ES-I3 (cell line): Measurements from ENCODE around the gene SLC22A23.

Experiments used
- H3K36me3 ChIP-seq: 2 replicates; pipeline ENCODE4 v1.6.1; 2013; ENCODE audit warnings: mild to moderate bottlenecking, low read length, control low read depth, moderate library complexity; ENCODE audit not compliant: insufficient read depth
- H3K4me1 ChIP-seq: 2 replicates; pipeline ENCODE4 v1.6.1; 2013; ENCODE audit warnings: mild to moderate bottlenecking, control low read depth, low read length; ENCODE audit not compliant: insufficient read depth
- H3K9ac ChIP-seq: 2 replicates; pipeline ENCODE4 v1.6.1; 2013; ENCODE audit warnings: low read depth, mild to moderate bottlenecking, low read length, moderate library complexity
- H3K9me3 ChIP-seq: 2 replicates; pipeline ENCODE4 v1.6.1; 2013; ENCODE audit warnings: mild to moderate bottlenecking, low read length, moderate library complexity; ENCODE audit not compliant: control insufficient read depth, insufficient read depth

The SLC22A23 gene

GRCh38 chr6:3320238-3320811 lies 136.5 kb downstream of the SLC22A23 start:
- Histone ChIP-seq H3K9ac (no peak overlapping the region), H3K9me3 (no peaks in the 10 kb centered on the region), H3K4me1 (no peaks in the 10 kb centered on the region; the same call in 1 of the 2 replicates), H3K36me3 (no peaks in the 10 kb centered on the region; the same call in 1 of the 2 replicates)

GRCh38 chr6:3319610-3320200 lies 137.1 kb downstream of the SLC22A23 start:
- H3K36me3 ChIP-seq = no peaks in the 10 kb centered on the region; the same call in 1 of the 2 replicates
- H3K4me1 ChIP-seq = no peaks in the 10 kb centered on the region; the same call in 1 of the 2 replicates
- H3K9me3 ChIP-seq = no peaks in the 10 kb centered on the region
- no peak overlapping the region for H3K9ac ChIP-seq

GRCh38 chr6:3318821-3319540 lies 137.9 kb downstream of the SLC22A23 start:
- H3K9ac ChIP-seq = no peak overlapping the region
- H3K4me1 ChIP-seq = no peaks in the 10 kb centered on the region
- no peaks in the 10 kb centered on the region for H3K9me3 ChIP-seq
- H3K36me3 ChIP-seq = no peaks in the 10 kb centered on the region; the same call in 1 of the 2 replicates

GRCh38 chr6:3318226-3318625 lies 138.6 kb downstream of the SLC22A23 start:
- H3K36me3 ChIP-seq = no peaks in the 10 kb centered on the region; the same call in 1 of the 2 replicates
- H3K4me1 ChIP-seq = no peaks in the 10 kb centered on the region
- H3K9ac ChIP-seq = no peak overlapping the region
- H3K9me3 ChIP-seq = no peaks in the 10 kb centered on the region

GRCh38 chr6:3317741-3318211 lies 139.1 kb downstream of the SLC22A23 start:
- Histone ChIP-seq H3K9me3 (no peaks in the 10 kb centered on the region), H3K9ac (no peak overlapping the region), H3K4me1 (no peaks in the 10 kb centered on the region), H3K36me3 (no peaks in the 10 kb centered on the region)

- no peak overlapping the region for H3K9ac ChIP-seq
- H3K4me1 ChIP-seq = no peaks in the 10 kb centered on the region
- no peaks in the 10 kb centered on the region for H3K36me3 ChIP-seq
- no peaks in the 10 kb centered on the region for H3K9me3 ChIP-seq
Observed at GRCh38 chr6:3316818-3317217, 140.0 kb downstream of the SLC22A23 start.

GRCh38 chr6:3316331-3316730 lies 140.5 kb downstream of the SLC22A23 start:
- H3K36me3 ChIP-seq = no peaks in the 10 kb centered on the region
- no peaks in the 10 kb centered on the region for H3K9me3 ChIP-seq
- H3K9ac ChIP-seq = no peak overlapping the region
- no peaks in the 10 kb centered on the region for H3K4me1 ChIP-seq

- no peaks in the 10 kb centered on the region for H3K36me3 ChIP-seq
- no peaks in the 10 kb centered on the region for H3K9me3 ChIP-seq
- no peaks in the 10 kb centered on the region for H3K4me1 ChIP-seq
- no peak overlapping the region for H3K9ac ChIP-seq
Observed at GRCh38 chr6:3315841-3316240, 141.0 kb downstream of the SLC22A23 start.

- Histone ChIP-seq H3K9ac (no peak overlapping the region), H3K9me3 (no peaks in the 10 kb centered on the region), H3K4me1 (no peaks in the 10 kb centered on the region), H3K36me3 (no peaks in the 10 kb centered on the region)
Observed at GRCh38 chr6:3314621-3315467, 142.0 kb downstream of the SLC22A23 start.

GRCh38 chr6:3314176-3314575 lies 142.7 kb downstream of the SLC22A23 start:
- no peaks in the 10 kb centered on the region for H3K36me3 ChIP-seq

GRCh38 chr6:3312604-3313231 lies 144.1 kb downstream of the SLC22A23 start:
- Histone ChIP-seq H3K9me3 (no peaks in the 10 kb centered on the region), H3K4me1 (no peaks in the 10 kb centered on the region), H3K9ac (no peak overlapping the region), H3K36me3 (no peaks in the 10 kb centered on the region)

More at GRCh38 chr6:3314176-3314575, 142.7 kb downstream of the SLC22A23 start:
- Histone ChIP-seq H3K9ac (no peak overlapping the region), H3K4me1 (no peaks in the 10 kb centered on the region), H3K9me3 (no peaks in the 10 kb centered on the region)

- Histone ChIP-seq H3K36me3 (no peaks in the 10 kb centered on the region), H3K4me1 (no peaks in the 10 kb centered on the region), H3K9ac (no peak overlapping the region), H3K9me3 (no peaks in the 10 kb centered on the region)
Observed at GRCh38 chr6:3311826-3312225, 145.0 kb downstream of the SLC22A23 start.

- Histone ChIP-seq H3K9ac (no peak overlapping the region), H3K4me1 (no peaks in the 10 kb centered on the region), H3K36me3 (no peaks in the 10 kb centered on the region), H3K9me3 (peaks cover 2% of the 10 kb centered on the region; the same call in 1 of the 2 replicates)
Observed at GRCh38 chr6:3310703-3311102, 146.1 kb downstream of the SLC22A23 start.

- Histone ChIP-seq H3K9me3 (peaks cover 2% of the 10 kb centered on the region; the same call in 1 of the 2 replicates), H3K36me3 (no peaks in the 10 kb centered on the region; the same call in 1 of the 2 replicates), H3K4me1 (no peaks in the 10 kb centered on the region), H3K9ac (no peak overlapping the region)
Observed at GRCh38 chr6:3310051-3310448, 146.8 kb downstream of the SLC22A23 start.
